Activated naive CD4-positive, alpha-beta T cell treated with Interleukin-2 at 50 U/mL for 16 hours (primary cell): ENCODE results near the gene SAFB2.
A peak's percentile ranks its signal among the peaks of the same experiment; 100 is the strongest.

Experiments
- DNase-seq: peaks from one replicate; pipeline ENCODE4 v3.0.0-alpha.2; 2020

Gene SAFB2

DNA sequence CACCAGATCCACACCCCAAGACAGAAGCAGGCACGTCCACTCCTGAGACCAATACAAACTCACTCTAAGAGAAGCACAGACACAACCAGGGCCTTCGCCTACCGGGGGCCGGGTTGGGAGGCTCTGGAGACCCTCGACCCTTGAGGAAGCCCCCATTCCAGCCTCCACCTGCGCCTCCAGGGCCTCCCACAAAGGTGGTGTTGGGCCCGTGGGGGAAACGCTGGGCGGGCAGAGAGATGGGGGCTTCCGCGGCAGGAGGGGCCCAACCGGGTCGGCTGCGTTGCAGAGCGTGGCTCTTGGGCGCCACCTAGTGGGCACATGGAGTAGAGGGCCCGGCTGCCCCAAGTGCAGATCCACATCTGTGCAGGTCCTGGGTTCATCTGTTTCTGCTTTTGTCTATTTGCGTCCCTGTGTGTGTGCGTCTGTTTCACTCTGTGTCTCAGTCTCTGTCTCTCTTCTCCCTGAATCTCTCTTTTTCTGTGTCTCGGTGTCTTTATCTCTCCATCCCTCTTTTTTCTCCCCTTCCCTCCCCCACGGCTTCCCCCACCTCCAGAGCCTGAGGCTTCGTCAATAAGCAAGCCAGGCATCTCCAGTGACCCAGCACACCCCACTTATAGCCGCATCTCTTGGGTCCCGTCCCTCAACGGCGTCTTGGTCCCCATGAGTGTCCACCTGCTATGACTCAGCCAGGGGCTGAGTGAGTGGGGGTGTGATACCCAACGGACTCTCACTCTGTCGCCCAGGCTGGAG is 44.3 kb downstream of the SAFB2 start:
- peak; percentile 74 for DNase-seq

DNA sequence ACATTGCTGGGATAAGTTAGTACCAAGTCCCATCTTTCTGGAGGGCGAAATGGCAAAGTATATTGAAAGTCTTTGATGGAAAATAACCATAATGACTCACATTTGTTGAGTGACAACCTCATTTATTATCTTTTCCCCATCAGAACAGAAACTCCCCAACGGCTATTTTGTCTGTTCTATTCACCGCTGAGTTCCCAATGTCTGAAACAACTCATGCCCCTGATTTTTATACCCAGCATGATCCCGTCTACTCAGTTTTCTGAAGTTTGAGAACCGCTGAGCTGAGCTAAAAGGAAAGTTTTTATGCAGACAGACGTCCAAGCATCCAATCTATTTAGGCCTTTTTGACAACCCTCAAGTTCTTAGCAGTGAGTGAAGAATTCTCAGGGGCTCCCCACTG is 47.0 kb downstream of the SAFB2 start:
- no peak for DNase-seq

DNA sequence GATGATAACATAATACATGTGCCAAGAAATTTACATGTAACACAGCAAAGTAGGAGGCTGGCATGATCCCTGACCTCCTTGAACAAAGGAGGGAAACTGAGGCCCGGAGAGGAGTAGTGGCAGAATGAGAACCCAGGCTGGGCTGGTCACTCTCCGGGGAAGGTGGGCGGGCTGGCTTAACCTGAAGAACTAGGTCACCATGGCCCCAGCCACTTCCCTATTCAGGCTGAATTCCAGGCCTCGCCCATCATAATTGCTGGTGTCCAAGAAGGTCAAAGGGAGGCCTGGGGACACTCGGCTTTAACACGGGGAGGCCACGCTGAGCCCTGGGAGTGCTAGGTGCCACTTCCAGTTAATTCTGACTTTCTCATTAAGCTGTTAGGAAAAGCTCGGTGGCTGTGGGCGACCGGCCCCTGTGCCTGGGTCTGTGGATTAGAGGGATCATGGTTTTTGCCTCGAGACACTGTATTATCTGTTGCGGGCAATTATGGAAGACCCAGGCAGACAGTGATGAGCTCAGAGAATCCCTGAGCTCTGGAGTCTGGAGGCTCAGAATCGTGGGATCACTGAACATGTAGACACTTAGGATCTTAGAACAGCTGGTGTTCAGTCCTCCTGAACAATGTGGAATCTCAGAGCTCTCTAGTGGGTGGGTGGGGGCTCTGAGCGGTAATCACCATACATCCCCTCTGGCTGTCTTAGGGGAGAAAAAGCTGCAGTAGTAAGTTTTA is 49.9 kb downstream of the SAFB2 start:
- no peak for DNase-seq

DNA sequence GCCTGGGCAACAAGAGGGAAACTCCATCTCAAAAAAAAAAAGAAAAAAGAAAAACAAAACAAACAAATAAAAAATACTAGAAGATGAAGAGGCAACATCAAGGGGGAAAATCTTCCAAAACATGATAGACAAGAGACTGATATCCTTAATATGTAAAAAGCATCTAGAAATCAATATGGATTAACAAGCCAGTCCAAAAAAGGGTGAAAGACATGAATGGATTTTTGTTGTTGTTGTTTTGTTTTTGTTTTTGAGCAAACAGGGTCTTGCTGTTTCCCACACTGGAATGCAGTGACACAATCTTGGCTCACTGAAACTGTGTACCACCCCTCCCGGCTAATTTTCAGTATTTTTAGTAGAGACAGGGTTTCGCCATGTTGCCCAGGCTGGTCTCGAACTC is 50.8 kb downstream of the SAFB2 start:
- no peak for DNase-seq

DNA sequence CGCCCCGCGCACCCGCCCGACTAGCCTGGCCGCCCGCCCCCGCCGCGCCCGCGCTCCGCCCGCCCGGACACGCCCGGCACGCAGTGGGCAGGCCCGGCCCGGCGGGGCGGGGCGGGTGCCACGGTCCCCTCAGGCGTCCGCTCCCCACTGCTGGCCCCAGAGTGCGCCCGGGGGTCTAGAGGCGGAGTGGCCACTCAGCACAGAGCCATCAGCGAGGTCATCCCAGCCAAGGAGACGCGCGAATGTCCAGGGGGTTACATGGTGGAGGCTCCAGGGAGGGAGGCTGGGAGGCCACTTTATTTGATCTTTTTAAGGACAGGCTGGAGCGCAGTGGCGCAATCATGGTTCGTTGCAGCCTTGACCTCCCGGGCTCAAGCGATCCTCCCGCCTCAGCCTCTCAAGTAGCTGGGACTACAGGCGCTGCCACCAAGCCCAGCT is 54.6 kb downstream of the SAFB2 start:
- no peak for DNase-seq

DNA sequence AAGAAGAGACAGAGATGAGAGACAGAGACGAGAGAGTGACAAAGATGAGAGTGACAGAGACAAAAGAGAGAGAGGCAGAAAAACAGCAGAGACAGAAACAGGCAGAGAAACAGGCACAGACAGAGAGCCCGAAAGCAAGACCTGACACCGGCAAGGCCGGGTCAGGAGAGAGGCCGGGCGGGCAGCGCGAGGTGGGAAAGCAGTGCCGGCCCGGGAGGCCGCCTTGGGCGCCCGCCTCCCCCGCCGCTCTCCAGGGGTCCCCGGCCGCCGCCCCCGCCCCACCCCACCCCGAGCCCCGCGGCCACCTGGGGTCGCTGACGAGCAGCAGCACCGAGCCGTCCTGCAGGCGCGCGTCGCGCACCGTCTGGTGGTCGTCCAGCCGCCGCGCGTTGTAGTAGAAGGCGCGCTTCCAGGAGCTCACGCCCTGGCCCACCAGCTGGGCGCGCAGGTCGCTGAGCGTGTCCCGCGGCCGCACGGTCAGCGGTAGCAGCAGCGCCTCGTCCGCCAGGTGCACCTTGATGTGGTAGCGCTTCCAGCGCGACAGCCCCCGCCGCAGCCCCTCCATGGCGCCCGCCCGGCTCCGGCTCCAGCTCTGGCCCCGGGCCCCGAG is 55.1 kb downstream of the SAFB2 start, which contains the start of gene TINCR:
Gene TINCR (minus strand): TSS at position 594 of the 610 bp plus-strand sequence.
- DNase-seq: no peak

DNA sequence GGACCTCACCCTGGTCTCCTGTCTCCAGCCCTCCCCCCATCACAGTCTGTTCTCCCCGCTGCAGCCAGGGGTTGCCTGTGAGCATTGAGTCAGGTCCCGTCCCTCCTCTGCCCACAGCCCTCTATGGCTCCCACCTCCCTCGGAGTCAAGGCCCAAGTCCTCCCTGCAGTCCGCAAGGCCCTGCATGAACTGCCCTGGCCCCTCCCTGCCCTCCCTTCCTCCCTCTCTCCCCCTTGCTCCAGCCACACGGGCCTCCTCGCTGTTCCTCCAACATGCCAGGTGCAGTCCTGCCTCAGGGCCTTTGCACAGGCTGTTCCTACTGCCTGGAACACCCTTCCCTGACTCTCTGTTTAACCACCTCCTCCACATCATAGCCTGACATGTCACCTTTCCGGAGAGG is 57.6 kb downstream of the SAFB2 start:
- DNase-seq: no peak

DNA sequence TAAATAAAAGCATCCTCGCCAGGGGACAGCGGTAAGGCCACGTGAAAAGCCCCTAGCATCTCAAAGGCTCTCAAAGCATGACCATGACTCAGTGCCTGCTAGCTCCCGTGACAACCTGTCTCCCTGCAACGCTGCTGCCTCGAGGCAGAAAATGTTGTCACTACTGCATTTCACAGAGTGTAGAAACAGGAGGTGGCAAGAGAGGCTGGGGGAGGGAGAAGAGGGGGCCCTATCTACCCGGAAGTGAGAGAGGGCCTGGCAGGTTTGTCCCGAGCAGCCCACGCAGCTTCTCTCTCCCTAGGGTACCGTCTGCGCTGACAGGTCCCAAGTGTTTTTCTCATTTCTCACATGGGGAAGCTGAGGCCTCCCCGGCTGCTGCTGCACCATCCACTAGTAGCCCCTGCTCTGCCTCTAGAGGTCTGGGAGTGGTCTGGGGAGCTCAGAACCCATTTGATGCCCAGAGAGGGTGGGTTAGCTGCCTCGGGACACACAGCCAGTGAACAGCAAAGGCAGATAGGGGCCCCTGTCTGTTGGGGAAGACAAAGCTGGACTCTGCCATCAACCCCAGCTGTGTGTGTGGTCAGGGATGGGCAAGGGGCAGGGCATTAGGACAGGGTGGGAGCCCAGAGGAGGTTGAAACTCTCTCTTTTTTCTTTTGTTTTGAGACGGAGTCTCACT is 58.5 kb downstream of the SAFB2 start:
- DNase-seq: no peak

DNA sequence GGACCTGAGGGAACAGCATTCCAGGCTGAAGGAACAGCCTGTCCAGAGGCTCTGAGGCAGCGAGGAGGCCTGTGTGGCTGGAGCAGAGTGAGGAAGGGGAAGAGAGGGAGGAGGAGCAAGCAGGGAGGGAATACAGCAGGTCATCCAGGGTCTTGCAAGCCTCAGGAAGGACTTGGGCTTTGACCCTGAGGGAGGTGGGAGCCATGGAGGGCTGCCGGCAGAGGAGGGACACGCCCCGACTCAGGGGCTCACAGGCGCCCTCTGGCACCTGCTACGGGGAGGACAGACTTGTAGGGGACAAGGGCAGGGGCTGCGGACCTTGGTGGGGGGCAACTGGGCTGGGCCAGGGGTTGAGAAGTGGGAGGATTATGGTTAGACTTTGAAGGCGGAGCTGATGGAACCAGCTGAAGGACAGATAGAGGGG is 59.6 kb downstream of the SAFB2 start:
- no peak for DNase-seq

DNA sequence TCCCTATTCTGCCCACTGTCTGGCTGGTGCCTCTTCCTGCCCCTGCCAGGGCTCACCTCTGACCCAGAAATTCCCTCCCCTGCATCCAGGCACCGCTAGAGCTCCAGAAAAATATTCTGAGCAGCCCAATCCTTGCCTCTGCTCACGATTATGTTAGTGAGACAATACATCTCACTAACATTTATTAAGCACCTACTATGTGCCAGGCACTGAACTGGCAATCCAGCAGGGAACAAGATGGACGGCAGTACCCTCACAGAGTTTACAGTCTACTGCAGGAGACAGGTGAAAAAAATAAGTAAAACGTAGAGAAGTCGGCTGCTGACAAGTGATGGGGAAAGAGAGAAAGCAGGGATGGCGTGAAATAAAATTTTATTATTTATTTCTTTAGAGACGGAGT is 60.3 kb downstream of the SAFB2 start:
- no peak for DNase-seq

DNA sequence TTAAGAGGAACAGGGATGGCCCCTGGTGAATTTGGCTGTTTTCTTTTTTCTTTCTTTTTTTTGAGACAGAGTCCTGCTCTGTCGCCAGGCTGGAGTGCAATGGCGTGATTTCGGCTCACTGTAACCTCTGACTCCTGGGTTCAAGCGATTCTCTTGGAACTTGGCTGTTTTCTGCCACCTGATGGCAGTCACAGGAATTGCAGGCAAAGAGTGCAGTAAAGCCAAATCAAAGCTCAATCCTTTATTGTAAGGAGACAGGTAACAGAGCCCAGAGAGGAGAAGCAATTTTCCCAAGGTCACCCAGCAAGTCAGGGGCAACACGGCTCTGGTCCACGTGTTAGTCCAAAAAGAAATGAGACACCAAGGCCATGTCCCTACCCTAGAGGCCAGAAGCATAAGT is 61.0 kb downstream of the SAFB2 start:
- DNase-seq: no peak

DNA sequence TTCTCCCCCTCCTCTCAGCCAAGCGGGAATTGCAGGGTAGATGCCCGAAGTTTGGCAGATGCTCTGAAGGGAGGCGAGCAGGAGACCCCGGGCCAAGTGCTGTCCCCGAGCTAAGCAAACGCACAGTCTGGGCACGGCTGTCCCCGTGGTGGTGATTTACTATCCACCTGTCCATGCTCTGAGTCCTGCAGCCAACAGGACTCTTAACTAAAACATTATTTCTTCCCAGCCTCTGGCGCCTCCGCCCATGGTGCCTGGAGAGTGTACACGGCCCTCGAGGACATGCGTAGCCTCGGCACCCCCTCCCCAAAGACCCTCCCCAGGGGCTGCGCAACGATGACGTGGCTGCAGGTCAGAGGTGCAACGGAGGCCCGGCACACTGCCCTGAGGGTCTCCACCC is 62.4 kb downstream of the SAFB2 start:
- no peak for DNase-seq

DNA sequence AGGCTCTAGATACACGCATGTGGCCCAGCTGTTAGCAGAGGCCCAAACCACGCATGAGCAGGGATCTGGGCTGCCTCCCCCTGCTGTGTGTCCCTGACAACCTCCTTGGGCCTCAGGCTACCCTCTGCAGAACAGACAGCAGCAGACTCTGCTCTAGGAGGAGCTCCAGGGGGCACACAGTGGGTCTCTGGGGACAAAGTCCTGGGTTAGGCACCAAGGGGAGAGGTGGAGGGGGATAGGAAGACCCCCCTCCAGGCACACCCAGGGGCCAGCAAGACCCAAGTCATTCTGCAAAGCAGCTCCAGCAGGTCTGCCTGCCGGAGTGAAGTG is 62.8 kb downstream of the SAFB2 start:
- no peak for DNase-seq

DNA sequence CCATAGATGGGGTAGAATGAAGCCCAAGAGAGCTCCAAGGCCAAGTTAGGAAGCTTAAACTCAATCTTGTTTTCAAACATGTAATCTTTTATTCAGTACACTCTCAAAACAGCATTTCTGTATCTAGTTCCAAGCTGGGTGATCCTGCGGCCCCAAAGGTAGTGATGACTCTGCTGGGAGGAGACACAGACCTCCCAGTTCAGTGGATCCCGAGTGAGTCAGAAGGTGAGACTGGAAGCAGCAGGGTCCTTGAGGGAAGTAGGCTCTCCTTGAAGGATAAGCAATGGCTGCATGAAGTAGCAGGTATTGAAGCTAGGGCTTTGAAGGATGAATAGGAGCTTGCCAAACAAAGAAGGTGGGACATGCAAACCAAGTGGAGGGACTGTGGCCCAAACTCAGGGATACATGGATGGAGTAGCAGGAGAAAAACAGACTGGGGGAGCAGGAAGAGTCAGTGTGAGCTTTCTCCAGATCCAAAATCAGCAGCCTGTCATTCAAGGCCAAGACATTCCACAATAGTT is 64.4 kb downstream of the SAFB2 start:
- DNase-seq: no peak

DNA sequence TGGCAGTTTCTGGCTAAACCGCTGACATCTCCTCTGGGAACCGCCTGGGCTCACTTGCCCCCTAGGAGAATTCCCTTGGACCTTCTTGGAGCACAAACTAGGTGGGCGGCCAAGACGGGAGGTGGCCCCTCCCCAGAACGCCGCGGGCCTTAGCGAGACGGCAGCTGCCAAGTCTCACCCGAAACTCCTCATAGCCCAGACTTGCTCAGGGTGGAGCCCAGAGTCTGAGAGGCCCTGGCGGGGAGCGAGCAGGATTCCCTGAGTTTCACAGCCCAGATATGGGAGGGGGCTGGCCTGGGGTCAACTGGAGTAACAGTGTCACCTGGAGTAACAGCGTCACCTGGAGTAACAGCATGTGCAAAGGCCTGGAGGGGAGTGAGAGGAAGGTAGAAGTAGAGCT is 64.9 kb downstream of the SAFB2 start:
- DNase-seq: no peak

DNA sequence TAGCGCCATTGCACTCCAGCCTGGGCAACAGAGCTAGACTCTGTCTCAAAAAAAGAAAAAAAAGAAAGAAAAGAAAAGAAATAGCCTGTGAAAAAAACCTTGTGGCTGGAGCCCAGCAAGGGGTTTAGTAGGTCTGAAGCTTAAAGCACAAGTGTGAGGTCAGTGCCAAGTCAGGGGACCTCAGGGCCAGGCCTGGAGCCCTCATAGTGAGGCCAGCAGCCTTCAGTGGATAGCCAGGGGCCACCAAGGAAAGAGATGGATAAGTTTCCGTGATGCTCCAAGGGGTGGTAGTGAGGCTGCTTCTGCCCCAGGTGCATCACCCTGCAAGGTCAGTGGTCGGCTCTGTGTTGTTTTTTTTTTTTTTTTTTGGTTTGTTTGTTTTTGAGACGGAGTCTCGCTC is 67.7 kb downstream of the SAFB2 start:
- no peak for DNase-seq

DNA sequence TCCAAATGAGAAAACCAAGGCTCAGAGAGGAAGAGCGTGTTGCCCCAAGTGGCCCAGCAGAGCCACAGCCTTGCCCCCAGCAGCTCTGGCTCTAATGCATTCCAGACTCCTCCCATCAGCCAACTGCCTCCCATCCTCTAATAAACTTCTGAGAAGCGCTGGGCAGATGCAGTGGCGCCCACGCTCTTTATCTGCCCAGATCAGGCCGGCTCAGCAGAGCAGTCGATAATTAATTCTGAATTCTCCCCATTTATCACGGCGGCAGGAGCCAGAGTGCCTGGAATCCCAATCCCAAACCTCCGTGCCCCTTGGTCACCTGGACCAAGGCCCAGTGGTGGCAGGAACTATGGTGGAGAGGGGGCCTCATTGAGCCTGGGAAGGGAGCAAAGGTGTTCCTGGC is 68.7 kb downstream of the SAFB2 start:
- DNase-seq: no peak

DNA sequence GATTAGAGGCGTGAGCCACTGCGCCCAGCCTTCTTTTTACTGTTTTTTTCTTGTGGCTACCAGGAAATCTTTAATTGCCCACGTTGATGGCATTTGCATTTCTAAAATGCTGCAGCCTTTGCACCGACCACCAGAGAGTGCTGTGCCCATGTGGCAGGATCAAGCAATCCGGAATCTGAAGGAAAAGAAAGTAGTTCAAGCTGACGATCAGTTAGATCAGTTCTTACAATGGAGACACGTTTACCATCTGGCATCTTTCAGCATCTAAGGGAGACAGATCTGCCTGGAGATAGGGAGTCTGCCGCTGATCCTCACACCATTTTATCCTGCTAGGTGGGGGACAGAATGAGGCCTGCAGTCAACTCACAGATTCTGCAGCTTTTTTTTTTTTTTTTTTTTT is 74.7 kb downstream of the SAFB2 start:
- DNase-seq: no peak

DNA sequence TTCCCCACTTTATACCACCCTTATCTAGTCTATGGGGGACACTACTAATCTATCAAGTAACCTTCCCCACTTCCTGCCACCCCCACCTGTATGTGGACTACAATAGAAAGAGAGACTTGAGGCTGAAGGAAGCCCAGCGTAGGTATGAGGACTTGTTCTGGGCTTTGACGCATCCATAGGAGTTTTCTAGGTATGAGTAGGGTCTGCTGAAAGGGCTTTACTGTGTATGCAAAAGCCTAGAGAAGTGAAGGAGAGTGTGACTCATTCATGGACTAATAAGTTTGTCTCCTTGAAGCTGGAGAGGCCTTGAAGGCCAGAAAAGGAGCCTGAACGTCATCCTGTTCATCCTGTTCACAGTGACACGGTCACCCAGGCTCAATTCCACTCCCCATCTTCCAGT is 76.6 kb downstream of the SAFB2 start:
- DNase-seq: no peak

DNA sequence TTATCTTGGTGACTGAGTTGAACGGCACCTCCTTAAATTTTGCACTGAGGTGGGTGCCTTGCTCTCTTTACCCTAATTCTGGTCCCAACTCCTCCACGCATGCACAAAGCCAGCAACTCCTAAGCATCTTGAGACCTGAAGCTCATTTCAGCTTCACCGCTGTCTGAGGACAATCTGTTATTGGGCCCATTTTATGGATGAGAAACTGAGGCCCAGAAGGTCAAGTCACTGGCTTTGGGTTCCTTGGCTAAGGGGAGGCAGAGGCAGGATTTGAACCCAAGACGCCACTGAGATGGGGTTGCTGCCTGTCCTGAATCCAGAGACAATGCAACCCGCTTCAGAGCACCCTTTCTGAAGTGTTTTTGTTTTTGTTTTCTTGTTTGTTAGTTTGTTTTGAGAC is 77.5 kb downstream of the SAFB2 start:
- DNase-seq: no peak

DNA sequence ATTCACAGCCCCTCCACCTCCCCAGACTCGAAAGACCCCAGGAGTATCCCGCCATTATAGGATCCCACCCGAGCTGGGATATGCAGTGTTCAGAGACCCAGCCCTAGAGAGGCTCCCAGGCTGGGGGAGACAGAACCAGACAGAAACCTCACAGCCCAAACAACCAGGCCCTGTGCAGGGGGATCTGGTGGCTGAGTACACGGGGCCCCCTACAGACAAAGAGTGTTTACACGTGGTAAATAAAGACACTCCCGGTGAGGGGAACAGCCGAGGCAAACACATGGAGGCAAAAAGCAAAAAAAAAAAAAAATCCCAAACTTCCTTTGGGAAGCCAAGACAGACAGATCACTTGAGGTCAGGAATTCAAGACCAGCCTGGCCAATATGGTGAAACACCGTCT is 79.9 kb downstream of the SAFB2 start:
- no peak for DNase-seq

DNA sequence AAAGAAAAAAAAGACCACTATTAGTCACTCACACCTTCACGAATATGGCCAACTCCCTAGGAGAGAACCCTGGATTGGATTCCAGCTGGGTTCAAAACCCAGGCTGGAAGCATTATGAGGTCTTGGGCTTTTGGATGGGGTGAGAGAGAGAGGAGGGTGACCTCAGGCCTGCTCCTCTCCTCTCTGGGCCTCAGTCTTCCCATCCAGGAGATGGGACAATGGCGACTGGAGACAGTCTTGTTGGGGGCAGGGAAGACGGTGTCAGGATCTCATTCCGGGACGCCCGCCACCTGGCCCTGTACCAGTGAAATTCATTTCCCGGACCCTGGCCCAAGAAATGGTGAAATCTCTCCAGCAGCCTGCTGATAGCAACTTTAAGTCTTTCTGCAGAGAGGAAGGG is 81.1 kb downstream of the SAFB2 start:
- DNase-seq: no peak

DNA sequence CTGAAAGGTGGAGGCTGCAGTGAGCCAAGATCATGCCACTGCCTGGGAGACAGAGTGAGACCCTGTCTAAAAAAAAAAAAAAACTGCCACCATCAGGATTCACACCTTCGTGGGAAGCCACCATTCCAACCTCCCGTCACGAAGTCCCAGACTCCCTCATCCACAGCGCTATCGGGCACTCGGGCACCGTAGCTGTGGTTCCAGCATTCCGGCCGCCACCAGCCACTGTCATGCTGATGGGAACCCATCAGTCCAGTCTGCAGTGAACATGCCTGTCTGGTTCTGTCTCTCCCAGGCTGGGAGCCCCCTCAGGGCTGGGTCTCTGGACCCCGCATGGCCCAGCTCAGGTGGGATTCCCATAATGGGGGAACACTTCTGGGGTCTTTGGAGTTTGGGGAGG is 82.4 kb downstream of the SAFB2 start:
- DNase-seq: no peak

DNA sequence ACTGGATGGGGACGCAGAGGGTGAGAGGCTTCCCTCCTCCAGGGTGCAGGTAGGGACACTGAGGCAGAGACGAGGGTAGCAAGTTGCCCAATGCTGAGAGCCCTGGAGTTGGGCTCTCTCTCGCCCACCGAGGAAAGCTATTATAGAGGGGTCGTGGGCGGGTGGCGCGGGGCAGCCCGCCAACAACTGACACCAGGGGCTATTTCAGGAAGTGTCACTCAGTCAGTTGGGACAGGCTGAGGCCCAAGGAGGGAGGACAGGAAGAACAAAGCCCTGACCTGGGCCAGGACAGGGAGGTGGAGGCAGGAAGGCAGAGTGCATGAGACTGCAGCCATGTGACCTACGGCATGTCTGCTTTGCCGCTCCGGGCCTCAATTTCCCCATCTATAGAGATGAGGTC is 84.7 kb downstream of the SAFB2 start:
- no peak for DNase-seq
